Heart left ventricle (tissue), 13 donors: ENCODE results near the gene FAM120AOS.

Experiments
- POLR2A ChIP-seq, 2 donors: fragments of 450-650 bp; IDR thresholded peaks; one replicate each; pipeline ENCODE4 v1.6.1; 2017; ENCODE audit warnings: antibody characterized with exemption in 2 of 2, mild to moderate bottlenecking in 2 of 2, moderate library complexity in 2 of 2
- TF ChIP-seq, protein P1 (sequence below), 12 donors: fragments of 200-600 bp; sonication (generic) in 4 of 12; IDR thresholded peaks; one replicate each; pipeline versions ENCODE4 v1.5.0 to v1.8.0; 2018 to 2022; ENCODE audit warnings: antibody characterized with exemption in 12 of 12, mild to moderate bottlenecking in 5 of 12
- donor health status: ischemic (EF 13 %, LVEDD 7.1; RV severe dilation, severe dysfunction).
- donor health status: DM: no; HTN: yes; CAD: no.
- donor health status: DM: no; HTN: no; CAD: no.
- donor health status: ischemic (EF 25% LVEDD 6.9; RV normal size, moderate dysfunction).
- donor health status: ischemic (EF 25% LVEDD 5.7; RV mildly dilated, moderate dysfunction).
- donor health status: ischemic (EF 35%, LVEDD 5.7; RV mildly dilated, moderate dysfunction).
- donor health status: nonischemic (EF 11% LVEDD 7.7; RV severe dilation, severe dysfunction).
- donor health status: DM: yes; HTN: yes; CAD: no.
- donor health status: PGD.
- donor health status: ischemic (EF 29% LVEDD 5.4; RV normal size, mild dysfunction).
- donor health status: nonischemic (EF 23%, LVEDD 6.1; RV moderate dilation, normal function).

DNA sequence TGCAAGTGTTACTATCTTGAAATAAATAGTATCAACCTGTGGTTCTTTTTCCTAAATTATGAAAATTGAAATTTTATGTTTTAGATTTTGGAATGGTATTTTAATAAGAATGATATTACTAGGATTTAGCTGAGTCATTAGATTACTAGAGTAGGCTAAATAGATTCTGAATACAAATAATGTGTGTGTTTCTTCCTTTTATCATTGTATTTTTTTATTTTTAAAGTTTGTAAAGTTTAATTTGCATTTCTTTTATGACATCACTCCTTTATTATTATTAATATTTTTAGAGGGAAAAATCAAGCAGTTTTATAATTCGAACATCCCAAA is 8.0 kb upstream of the FAM120AOS start:
- TF ChIP-seq, protein P1, sequence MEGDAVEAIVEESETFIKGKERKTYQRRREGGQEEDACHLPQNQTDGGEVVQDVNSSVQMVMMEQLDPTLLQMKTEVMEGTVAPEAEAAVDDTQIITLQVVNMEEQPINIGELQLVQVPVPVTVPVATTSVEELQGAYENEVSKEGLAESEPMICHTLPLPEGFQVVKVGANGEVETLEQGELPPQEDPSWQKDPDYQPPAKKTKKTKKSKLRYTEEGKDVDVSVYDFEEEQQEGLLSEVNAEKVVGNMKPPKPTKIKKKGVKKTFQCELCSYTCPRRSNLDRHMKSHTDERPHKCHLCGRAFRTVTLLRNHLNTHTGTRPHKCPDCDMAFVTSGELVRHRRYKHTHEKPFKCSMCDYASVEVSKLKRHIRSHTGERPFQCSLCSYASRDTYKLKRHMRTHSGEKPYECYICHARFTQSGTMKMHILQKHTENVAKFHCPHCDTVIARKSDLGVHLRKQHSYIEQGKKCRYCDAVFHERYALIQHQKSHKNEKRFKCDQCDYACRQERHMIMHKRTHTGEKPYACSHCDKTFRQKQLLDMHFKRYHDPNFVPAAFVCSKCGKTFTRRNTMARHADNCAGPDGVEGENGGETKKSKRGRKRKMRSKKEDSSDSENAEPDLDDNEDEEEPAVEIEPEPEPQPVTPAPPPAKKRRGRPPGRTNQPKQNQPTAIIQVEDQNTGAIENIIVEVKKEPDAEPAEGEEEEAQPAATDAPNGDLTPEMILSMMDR (IDR thresholded peaks at IDR 0.05): no peak
- no peak for TF ChIP-seq POLR2A (IDR thresholded peaks at IDR 0.05)
